Measurements from ENCODE around the gene RABEP2. TPM values are rescaled to one million over a fixed set of nuclear protein-coding genes. Genes with fewer than 3 reads are reported as not detected.
A peak's percentile ranks its signal among the peaks of the same experiment; 100 is the strongest.
"Not testable (repeated sequence)": the region's sequence is repeated elsewhere in the genome, so short reads cannot be mapped to it uniquely, and the experiment has no call there.

RABEP2 gene
- 22.3 TPM for total RNA-seq
- long read RNA-seq, partial matches to known transcripts = 0 of 2 reads
- long read RNA-seq, other reads (novel, unspliced or antisense) = 2 of 2 reads

GRCh38 chr16:28924762-28925385 is at the start of gene RABEP2:
RABEP2 (minus strand) TSS chr16:28925238; CDS start chr16:28925163, 75 bp downstream.
- intact Hi-C loops (cut with DNase I) = loop anchor here (2.0 to 5.0 kb wide), 2 partner anchors 43 to 78 kb away; partner anchors contain the start of gene TUFM
- peak; percentile 96 for DNase-seq (ENCODE audit: missing footprints)
- ATAC-seq = peak; percentile 95

GRCh38 chr16:28974437-28975157 is 49.6 kb upstream of the RABEP2 start, which contains the start of gene SPNS1:
SPNS1 (plus strand) TSS chr16:28974778; CDS start chr16:28975152, 374 bp downstream.
- intact Hi-C loops (cut with DNase I) = no loop called here
- DNase-seq (ENCODE audit: missing footprints) = peak; percentile 98
- ATAC-seq = peak; percentile 96

DNA sequence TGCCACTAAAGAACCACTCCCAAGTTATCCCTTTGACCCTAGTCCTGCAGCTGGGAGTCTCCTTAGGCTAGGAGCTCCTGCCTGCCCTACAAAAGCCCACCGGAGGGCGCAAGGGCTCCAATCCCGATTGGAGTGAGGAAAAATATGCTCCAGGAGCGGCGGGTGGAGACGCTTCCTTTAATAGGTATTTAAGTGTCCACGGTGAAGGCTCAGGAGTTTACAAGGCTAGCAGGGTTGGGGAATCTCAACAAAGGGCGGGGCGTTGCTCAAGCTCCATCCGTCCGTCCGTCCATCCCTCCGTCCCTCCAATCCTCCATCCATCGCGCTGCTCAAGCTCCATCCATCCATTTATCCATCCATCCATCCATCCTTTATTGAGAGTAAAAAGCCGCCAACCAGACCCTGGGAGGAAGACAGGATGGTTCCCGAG is 49.0 kb upstream of the RABEP2 start:
- intact Hi-C loops (cut with DNase I) = no loop called here
- DNase-seq (ENCODE audit: missing footprints) = no peak
- peak; percentile 51 for ATAC-seq

DNA sequence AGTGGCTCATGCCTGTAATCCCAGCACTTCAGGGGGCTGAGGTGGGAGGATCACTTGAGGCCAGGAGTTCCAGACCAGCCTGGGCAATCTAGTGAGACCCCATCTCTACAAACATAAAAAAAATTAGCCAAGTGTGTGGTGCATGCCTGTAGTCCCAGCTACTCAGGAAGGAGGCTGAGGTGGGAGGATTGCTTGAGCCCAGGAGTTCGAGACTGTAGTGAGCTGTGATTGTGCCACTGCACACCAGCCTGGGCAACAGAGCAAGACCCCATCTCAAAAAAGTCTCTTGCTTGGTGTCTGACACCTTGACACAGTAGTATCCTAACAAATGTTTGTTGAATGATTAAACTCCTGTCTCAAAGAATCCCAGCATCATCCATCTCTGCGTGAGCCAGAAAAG is 44.7 kb upstream of the RABEP2 start:
- intact Hi-C loops (cut with DNase I); DNase-seq (ENCODE audit: missing footprints); ATAC-seq: not testable (repeated sequence)

GRCh38 chr16:28967156-28967555 is 42.1 kb upstream of the RABEP2 start:
- ATAC-seq (no peak), DNase-seq (ENCODE audit: missing footprints) (no peak)
- intact Hi-C loops (cut with DNase I) = no loop called here

- DNase-seq (ENCODE audit: missing footprints) (no peak), ATAC-seq (no peak)
- intact Hi-C loops (cut with DNase I) = no loop called here
Observed at GRCh38 chr16:28964496-28964895, 39.5 kb upstream of the RABEP2 start.

- peak; percentile 26 for DNase-seq (ENCODE audit: missing footprints)
Observed at GRCh38 chr16:28964072-28964471, 39.0 kb upstream of the RABEP2 start.

GRCh38 chr16:28958836-28959235 is 33.8 kb upstream of the RABEP2 start:
- ATAC-seq (no peak), DNase-seq (ENCODE audit: missing footprints) (no peak)
- intact Hi-C loops (cut with DNase I) = no loop called here

More at GRCh38 chr16:28964072-28964471, 39.0 kb upstream of the RABEP2 start:
- intact Hi-C loops (cut with DNase I) = no loop called here
- no peak for ATAC-seq

- no peak for DNase-seq (ENCODE audit: missing footprints)
- intact Hi-C loops (cut with DNase I) = no loop called here
Observed at GRCh38 chr16:28958216-28958615, 33.2 kb upstream of the RABEP2 start.

GRCh38 chr16:28951410-28951943 is 26.4 kb upstream of the RABEP2 start:
- ATAC-seq = no peak
- DNase-seq (ENCODE audit: missing footprints) = no peak
- intact Hi-C loops (cut with DNase I) = no loop called here

More at GRCh38 chr16:28958216-28958615, 33.2 kb upstream of the RABEP2 start:
- ATAC-seq = no peak

DNA sequence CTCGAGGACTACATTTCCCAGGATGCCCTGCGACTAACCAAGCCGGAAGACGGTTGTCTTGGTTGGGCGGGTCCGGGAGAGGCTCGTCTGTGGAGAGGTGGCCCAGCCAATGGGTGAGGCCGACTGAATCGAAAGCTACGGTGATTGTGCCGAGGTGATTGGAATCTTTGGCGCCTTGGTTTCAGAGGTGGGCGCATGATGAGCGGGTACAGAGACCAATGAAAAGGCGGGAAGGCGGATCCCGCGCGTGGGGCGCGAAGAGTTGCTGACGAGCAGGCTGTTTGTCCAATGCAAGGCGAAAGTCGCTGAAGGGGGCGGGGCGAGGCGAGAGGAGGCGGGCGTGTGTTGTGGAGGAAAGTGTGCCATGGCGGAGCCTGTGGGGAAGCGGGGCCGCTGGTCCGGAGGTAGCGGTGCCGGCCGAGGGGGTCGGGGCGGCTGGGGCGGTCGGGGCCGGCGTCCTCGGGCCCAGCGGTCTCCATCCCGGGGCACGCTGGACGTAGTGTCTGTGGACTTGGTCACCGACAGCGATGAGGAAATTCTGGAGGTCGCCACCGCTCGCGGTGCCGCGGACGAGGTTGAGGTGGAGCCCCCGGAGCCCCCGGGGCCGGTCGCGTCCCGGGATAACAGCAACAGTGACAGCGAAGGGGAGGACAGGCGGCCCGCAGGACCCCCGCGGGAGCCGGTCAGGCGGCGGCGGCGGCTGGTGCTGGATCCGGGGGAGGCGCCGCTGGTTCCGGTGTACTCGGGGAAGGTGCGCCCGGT is 25.8 kb upstream of the RABEP2 start, which contains the start of gene NFATC2IP:
NFATC2IP (plus strand) TSS at position 290 of the 762 bp plus-strand sequence; CDS start at position 365, 75 bp downstream.
- peak; percentile 99 for DNase-seq (ENCODE audit: missing footprints)
- peak; percentile 98 for ATAC-seq
- intact Hi-C loops (cut with DNase I) = no loop called here

DNA sequence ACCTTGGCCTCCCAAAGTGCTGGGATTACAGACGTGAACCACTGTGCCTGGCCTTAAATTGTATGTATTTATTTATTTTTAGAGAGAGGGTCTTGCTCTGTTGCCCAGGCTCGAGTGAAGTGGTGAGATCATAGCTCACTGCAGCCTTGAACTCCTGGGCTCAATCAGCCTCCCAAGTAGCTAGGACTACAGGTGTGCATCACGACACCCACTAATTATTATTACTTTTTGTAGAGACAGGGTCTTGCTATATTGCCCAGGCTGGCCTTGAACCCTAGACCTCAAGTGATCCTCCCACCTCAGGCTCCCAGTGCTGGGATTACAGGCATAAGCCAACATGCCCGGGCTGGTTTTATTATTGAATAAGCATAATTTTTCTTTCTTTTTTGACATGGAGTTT is 21.6 kb upstream of the RABEP2 start:
- DNase-seq (ENCODE audit: missing footprints) = no peak
- intact Hi-C loops (cut with DNase I) = loop anchor here (5.0 kb wide), 1 partner anchor 99 kb away; the partner anchor contains the start of gene TUFM
- no peak for ATAC-seq

- no peak for DNase-seq (ENCODE audit: missing footprints)
- ATAC-seq = no peak
- intact Hi-C loops (cut with DNase I) = loop anchor here (5.0 kb wide), 1 partner anchor 1054 kb away; the partner anchor contains the start of genes HIRIP3 and INO80E
Observed at GRCh38 chr16:28943281-28943680, 18.2 kb upstream of the RABEP2 start.

DNA sequence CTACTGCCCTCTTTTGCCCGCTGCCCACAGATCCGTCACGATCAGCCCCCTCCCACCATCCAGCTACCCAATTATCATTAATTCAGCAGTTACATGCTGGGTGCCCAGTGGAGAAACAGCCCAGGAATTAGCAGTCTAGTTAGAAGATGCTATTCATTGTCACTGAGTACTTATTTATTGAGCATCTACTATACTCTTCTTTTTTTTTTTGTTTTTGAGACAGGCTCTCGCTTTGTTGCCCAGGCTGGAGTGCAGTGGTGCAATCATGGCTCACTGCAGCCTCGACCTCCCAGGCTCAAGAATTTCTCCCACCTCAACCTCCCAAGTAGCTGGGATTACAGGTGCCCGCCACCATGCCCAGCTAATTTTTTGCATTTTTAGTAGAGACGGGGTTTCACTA is 14.8 kb upstream of the RABEP2 start:
- not testable (repeated sequence) for ATAC-seq
- intact Hi-C loops (cut with DNase I) = loop anchor here (5.0 kb wide), 1 partner anchor 1057 kb away; the partner anchor contains the start of genes HIRIP3 and INO80E

GRCh38 chr16:28938721-28939120 is 13.7 kb upstream of the RABEP2 start:
- DNase-seq (ENCODE audit: missing footprints) (no peak), ATAC-seq (no peak)
- intact Hi-C loops (cut with DNase I) = no loop called here

More for the DNA sequence above, 14.8 kb upstream of the RABEP2 start:
- DNase-seq (ENCODE audit: missing footprints) = not testable (repeated sequence)

GRCh38 chr16:28937222-28937876 is 12.3 kb upstream of the RABEP2 start:
- intact Hi-C loops (cut with DNase I) = no loop called here
- DNase-seq (ENCODE audit: missing footprints) = no peak
- ATAC-seq = no peak

- intact Hi-C loops (cut with DNase I) = no loop called here
- ATAC-seq (no peak), DNase-seq (ENCODE audit: missing footprints) (no peak)
Observed at GRCh38 chr16:28936784-28937155, 11.7 kb upstream of the RABEP2 start.
